H9 (cell line): ENCODE data around the gene KIFC3. TPM values are rescaled to one million over a fixed set of nuclear protein-coding genes. Genes with fewer than 3 reads are reported as not detected.

Experiments
- DNase-seq: peaks from one replicate; pipeline ENCODE4 v3.0.0-alpha.2; 2017
- H2AFZ ChIP-seq: one replicate; pipeline ENCODE4 v1.6.1; 2013; ENCODE audit warnings: mild to moderate bottlenecking, low read length, control low read depth, moderate library complexity
- H2AK5ac ChIP-seq: 2 replicates; pipeline ENCODE4 v1.6.1; 2013; ENCODE audit warnings: low read length, control low read depth, mixed read lengths; ENCODE audit not compliant: insufficient read length
- H2BK120ac ChIP-seq: one replicate; pipeline ENCODE4 v1.6.1; 2013; ENCODE audit warnings: low read depth, mild to moderate bottlenecking, low read length, control low read depth, inconsistent platforms; ENCODE audit not compliant: poor library complexity, severe bottlenecking
- H2BK12ac ChIP-seq: 2 replicates; pipeline ENCODE4 v1.6.1; 2013; ENCODE audit warnings: low read length, control low read depth, mixed read lengths, low read depth; ENCODE audit not compliant: insufficient read length
- H2BK15ac ChIP-seq: 2 replicates; pipeline ENCODE4 v1.6.1; 2013; ENCODE audit warnings: low read depth, low read length, control low read depth
- H2BK20ac ChIP-seq: one replicate; pipeline ENCODE4 v1.6.1; 2013; ENCODE audit warnings: low read depth, mild to moderate bottlenecking, low read length, control low read depth, inconsistent platforms; ENCODE audit not compliant: poor library complexity, severe bottlenecking
- H2BK5ac ChIP-seq: 2 replicates; pipeline ENCODE4 v1.6.1; 2013; ENCODE audit warnings: low read length, control low read depth, mixed read lengths; ENCODE audit not compliant: insufficient read length
- H3K14ac ChIP-seq: 2 replicates; pipeline ENCODE4 v1.6.1; 2013; ENCODE audit warnings: low read length, control low read depth; ENCODE audit not compliant: insufficient read depth
- H3K18ac ChIP-seq: 2 replicates; pipeline ENCODE4 v1.6.1; 2013; ENCODE audit warnings: low read depth, mild to moderate bottlenecking, mixed read lengths, low read length, control low read depth; ENCODE audit not compliant: insufficient read length
- H3K23ac ChIP-seq: 2 replicates; pipeline ENCODE4 v1.6.1; 2013; ENCODE audit warnings: low read length, control low read depth, mixed read lengths, low read depth; ENCODE audit not compliant: insufficient read length
- H3K23me2 ChIP-seq: 2 replicates; pipeline ENCODE4 v1.6.1; 2013; ENCODE audit warnings: low read depth, mild to moderate bottlenecking, mixed read lengths, low read length, control low read depth; ENCODE audit not compliant: insufficient read length, poor library complexity, severe bottlenecking
- H3K27ac ChIP-seq: 2 replicates; pipeline ENCODE4 v1.5.1; 2013; ENCODE audit warnings: low read length, control low read depth, mixed read lengths, low read depth; ENCODE audit not compliant: insufficient read length
- H3K27me3 ChIP-seq: 2 replicates; pipeline ENCODE4 v1.6.1; 2013; ENCODE audit warnings: low read length, control low read depth, inconsistent platforms; ENCODE audit not compliant: insufficient read depth
- H3K4ac ChIP-seq: 2 replicates; pipeline ENCODE4 v1.6.1; 2013; ENCODE audit warnings: low read depth, mild to moderate bottlenecking, control low read depth, inconsistent platforms, low read length, moderate library complexity
- H3K4me1 ChIP-seq: 2 replicates; pipeline ENCODE4 v1.6.1; 2013; ENCODE audit warnings: low read length, control low read depth, inconsistent platforms; ENCODE audit not compliant: insufficient read depth
- H3K4me2 ChIP-seq: 2 replicates; pipeline ENCODE4 v1.6.1; 2013; ENCODE audit warnings: low read length, control low read depth, mixed read lengths; ENCODE audit not compliant: insufficient read length, insufficient read depth
- H3K56ac ChIP-seq: 2 replicates; pipeline ENCODE4 v1.6.1; 2013; ENCODE audit warnings: low read depth, mild to moderate bottlenecking, mixed read lengths, low read length, control low read depth; ENCODE audit not compliant: insufficient read length
- H3K79me1 ChIP-seq: 2 replicates; pipeline ENCODE4 v1.6.1; 2013; ENCODE audit warnings: low read depth, mild to moderate bottlenecking, moderate library complexity, low read length, control low read depth, inconsistent platforms; ENCODE audit not compliant: insufficient read depth, poor library complexity, severe bottlenecking
- H3K79me2 ChIP-seq: 2 replicates; pipeline ENCODE4 v1.6.1; 2013; ENCODE audit warnings: low read length, control low read depth, inconsistent platforms; ENCODE audit not compliant: insufficient read depth
- H3K9ac ChIP-seq: 2 replicates; pipeline ENCODE4 v1.6.1; 2013; ENCODE audit warnings: low read length, control low read depth, mixed read lengths; ENCODE audit not compliant: insufficient read length; ENCODE audit errors: extremely low read depth
- H3K9me3 ChIP-seq: one replicate; pipeline ENCODE4 v1.6.1; 2013; ENCODE audit warnings: low read depth, low read length, inconsistent platforms; ENCODE audit not compliant: control insufficient read depth
- H3T11ph ChIP-seq: one replicate; pipeline ENCODE4 v1.6.1; 2013; ENCODE audit warnings: mild to moderate bottlenecking, low read length, control low read depth, inconsistent platforms
- H4K20me1 ChIP-seq: one replicate; pipeline ENCODE4 v1.6.1; 2013; ENCODE audit not compliant: control insufficient read depth, insufficient read length, insufficient read depth
- H4K5ac ChIP-seq: 2 replicates; pipeline ENCODE4 v1.6.1; 2013; ENCODE audit warnings: low read depth, mild to moderate bottlenecking, mixed read lengths, low read length, control low read depth; ENCODE audit not compliant: insufficient read length
- H4K8ac ChIP-seq: replicated peaks from 2 replicates; pipeline ENCODE4 v1.6.1; 2013; ENCODE audit warnings: low read length, control low read depth, mixed read lengths, low read depth; ENCODE audit not compliant: insufficient read length
- H4K91ac ChIP-seq: 2 replicates; pipeline ENCODE4 v1.6.1; 2013; ENCODE audit warnings: low read depth, mild to moderate bottlenecking, moderate library complexity, mixed read lengths, low read length, control low read depth; ENCODE audit not compliant: insufficient read length
- H3K27ac Mint-ChIP-seq, 3 experiments: 2 replicates in 2 of 3; 3 replicates in 1 of 3; pipeline ENCODE4 v1.8.0; 2020 to 2021; ENCODE audit warnings: mixed read lengths in 3 of 3, mild to moderate bottlenecking in 1 of 3, moderate library complexity in 1 of 3
- H3K27me3 Mint-ChIP-seq: 2 replicates; pipeline ENCODE4 v1.8.0; 2021; ENCODE audit warnings: low read depth, mild to moderate bottlenecking, moderate library complexity, mixed read lengths
- H3K36me3 Mint-ChIP-seq, 3 experiments: 2 replicates in 2 of 3; 3 replicates in 1 of 3; pipeline ENCODE4 v1.8.0; 2020 to 2021; ENCODE audit warnings: low read depth in 3 of 3, mixed read lengths in 3 of 3; ENCODE audit not compliant: insufficient read depth in 1 of 3
- H3K4me1 Mint-ChIP-seq, 2 experiments: 2 replicates each; pipeline ENCODE4 v1.8.0; 2020; ENCODE audit warnings: mixed read lengths in 2 of 2
- H3K4me3 Mint-ChIP-seq, 2 experiments: 2 replicates in 1 of 2; 3 replicates in 1 of 2; pipeline ENCODE4 v1.8.0; 2020 to 2021; ENCODE audit warnings: mild to moderate bottlenecking in 2 of 2, mixed read lengths in 2 of 2, moderate library complexity in 1 of 2
- H3K9me3 Mint-ChIP-seq, 2 experiments: 2 replicates in 1 of 2; 3 replicates in 1 of 2; pipeline ENCODE4 v1.8.0; 2020; ENCODE audit warnings: mild to moderate bottlenecking in 2 of 2, mixed read lengths in 2 of 2, moderate library complexity in 1 of 2
- WGBS: extraction: QIAGEN DNeasy Blood & Tissue Kit; methylation state at CpG from one replicate; pipeline ENCODE4 v1.1.7; 2013; ENCODE audit warnings: missing lambda C conversion rate, low lambda C conversion rate, mixed read lengths; ENCODE audit not compliant: insufficient read length; ENCODE audit errors: extremely low coverage; 5-methylcytosine and 5-hydroxymethylcytosine counted together
- total RNA-seq: library from RNA; stranded (reverse); gene quantifications from 2 replicates; pipeline ENCODE4 v1.2.1, GENCODE V29; 2021
- TF ChIP-seq, protein P1 (sequence below): fragments of 200-600 bp; sonication (generic); conservative IDR thresholded peaks from 3 replicates; pipeline ENCODE4 v1.8.0; 2021; ENCODE audit warnings: antibody characterized with exemption, mild to moderate bottlenecking

KIFC3 gene
- total RNA-seq, 1 experiment from 2014 or later: 5.0 TPM

DNA sequence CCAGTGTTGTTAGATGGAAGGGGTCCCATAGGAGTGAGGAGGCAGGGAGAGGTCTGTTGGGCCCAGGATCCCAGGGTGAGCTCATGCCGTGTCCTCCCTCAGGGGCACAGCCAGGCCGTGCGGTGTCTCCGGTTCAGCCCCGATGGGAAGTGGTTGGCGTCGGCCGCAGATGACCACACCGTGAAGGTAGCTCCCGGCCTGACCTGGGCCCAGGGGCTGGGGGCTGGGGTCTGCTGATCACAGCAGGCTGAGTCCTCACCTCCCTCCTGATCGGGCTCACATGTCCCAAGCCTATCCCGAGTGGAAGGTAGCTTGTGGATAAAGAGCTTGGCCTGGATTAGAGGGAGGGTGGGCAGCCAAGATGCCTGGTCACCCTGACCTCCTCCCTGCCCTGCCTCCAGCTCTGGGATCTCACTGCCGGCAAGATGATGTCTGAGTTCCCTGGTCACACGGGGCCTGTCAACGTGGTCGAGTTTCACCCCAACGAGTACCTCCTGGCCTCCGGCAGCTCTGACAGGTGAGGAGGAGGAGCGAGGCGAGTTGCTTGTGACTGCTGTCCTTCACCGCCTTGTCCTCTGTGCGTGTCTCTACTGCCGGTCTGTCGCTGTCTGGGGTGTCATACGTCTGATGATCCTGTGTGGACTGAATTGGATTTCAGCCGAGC is 50.6 kb downstream of the KIFC3 start:
- no peak overlapping the region for H3K14ac ChIP-seq
- no CpG with 5 or more reads among the region's 26 CpGs for WGBS

More for the DNA sequence above, 50.6 kb downstream of the KIFC3 start:
- Mint-ChIP-seq H3K36me3 (peaks cover 0 to 31% (median 20%) of the 10 kb centered on the region in 3 experiments; a peak in 5 of 7 replicates), H3K4me1 (no peaks in the 10 kb centered on the region), H3K9me3 (no peaks in the 10 kb centered on the region), H3K27ac (no peak overlapping the region; a peak in 1 of 7 replicates), H3K27me3 (no peaks in the 10 kb centered on the region; the same call in 1 of the 2 replicates), H3K4me3 (no peak overlapping the region)
- DNase-seq: no peak
- Histone ChIP-seq H3K27ac (no peak overlapping the region), H4K20me1 (no peaks in the 10 kb centered on the region), H3K23ac (no peak overlapping the region), H3K9me3 (no peaks in the 10 kb centered on the region), H3K9ac (no peak overlapping the region), H3K4ac (no peak overlapping the region), H2AK5ac (no peak overlapping the region), H4K91ac (no peak overlapping the region), H3K4me1 (no peaks in the 10 kb centered on the region), H3K56ac (no peak overlapping the region), H4K8ac (no peak overlapping the region), H2BK20ac (no peak overlapping the region), H3K23me2 (no peaks in the 10 kb centered on the region), H3K18ac (no peak overlapping the region), H3K4me2 (no peak overlapping the region), H3K79me1 (no peaks in the 10 kb centered on the region), H2BK12ac (no peak overlapping the region), H2BK15ac (no peak overlapping the region), H3K79me2 (no peaks in the 10 kb centered on the region), H3K27me3 (no peaks in the 10 kb centered on the region), H4K5ac (no peak overlapping the region), H3T11ph (no peak overlapping the region), H2BK120ac (no peak overlapping the region), H2AFZ (no peak overlapping the region), H2BK5ac (no peak overlapping the region)
- TF ChIP-seq, protein P1, sequence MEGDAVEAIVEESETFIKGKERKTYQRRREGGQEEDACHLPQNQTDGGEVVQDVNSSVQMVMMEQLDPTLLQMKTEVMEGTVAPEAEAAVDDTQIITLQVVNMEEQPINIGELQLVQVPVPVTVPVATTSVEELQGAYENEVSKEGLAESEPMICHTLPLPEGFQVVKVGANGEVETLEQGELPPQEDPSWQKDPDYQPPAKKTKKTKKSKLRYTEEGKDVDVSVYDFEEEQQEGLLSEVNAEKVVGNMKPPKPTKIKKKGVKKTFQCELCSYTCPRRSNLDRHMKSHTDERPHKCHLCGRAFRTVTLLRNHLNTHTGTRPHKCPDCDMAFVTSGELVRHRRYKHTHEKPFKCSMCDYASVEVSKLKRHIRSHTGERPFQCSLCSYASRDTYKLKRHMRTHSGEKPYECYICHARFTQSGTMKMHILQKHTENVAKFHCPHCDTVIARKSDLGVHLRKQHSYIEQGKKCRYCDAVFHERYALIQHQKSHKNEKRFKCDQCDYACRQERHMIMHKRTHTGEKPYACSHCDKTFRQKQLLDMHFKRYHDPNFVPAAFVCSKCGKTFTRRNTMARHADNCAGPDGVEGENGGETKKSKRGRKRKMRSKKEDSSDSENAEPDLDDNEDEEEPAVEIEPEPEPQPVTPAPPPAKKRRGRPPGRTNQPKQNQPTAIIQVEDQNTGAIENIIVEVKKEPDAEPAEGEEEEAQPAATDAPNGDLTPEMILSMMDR: no peak
